Heart left ventricle (tissue), 13 donors: ENCODE data around the gene VAPB.

ENCODE experiments used
- CTCF ChIP-seq, 12 donors: fragments of 200-600 bp; sonication (generic) in 4 of 12; IDR thresholded peaks; one replicate each; pipeline versions ENCODE4 v1.5.0 to v1.8.0; 2018 to 2022; ENCODE audit warnings: antibody characterized with exemption in 12 of 12, mild to moderate bottlenecking in 5 of 12
- POLR2A ChIP-seq, 2 donors: fragments of 450-650 bp; IDR thresholded peaks; one replicate each; pipeline ENCODE4 v1.6.1; 2017; ENCODE audit warnings: antibody characterized with exemption in 2 of 2, mild to moderate bottlenecking in 2 of 2, moderate library complexity in 2 of 2
- donor health status: ischemic (EF 13 %, LVEDD 7.1; RV severe dilation, severe dysfunction).
- donor health status: DM: no; HTN: yes; CAD: no.
- donor health status: DM: no; HTN: no; CAD: no.
- donor health status: ischemic (EF 25% LVEDD 6.9; RV normal size, moderate dysfunction).
- donor health status: ischemic (EF 25% LVEDD 5.7; RV mildly dilated, moderate dysfunction).
- donor health status: ischemic (EF 35%, LVEDD 5.7; RV mildly dilated, moderate dysfunction).
- donor health status: nonischemic (EF 11% LVEDD 7.7; RV severe dilation, severe dysfunction).
- donor health status: DM: yes; HTN: yes; CAD: no.
- donor health status: PGD.
- donor health status: ischemic (EF 29% LVEDD 5.4; RV normal size, mild dysfunction).
- donor health status: nonischemic (EF 23%, LVEDD 6.1; RV moderate dilation, normal function).

GRCh38 chr20:58494923-58495622, 106.0 kb downstream of the VAPB start:
- TF ChIP-seq POLR2A (IDR thresholded peaks at IDR 0.05) (no peak), CTCF (IDR thresholded peaks at IDR 0.05) (no peak)
